NCI-H524 (cell line): ENCODE data around the gene PLCD3.

Source experiments
- DNase-seq, 2 experiments: peaks; one replicate each; lab custom pipeline; 2025; lab: John Stamatoyannopoulos, UW

PLCD3 gene

DNA sequence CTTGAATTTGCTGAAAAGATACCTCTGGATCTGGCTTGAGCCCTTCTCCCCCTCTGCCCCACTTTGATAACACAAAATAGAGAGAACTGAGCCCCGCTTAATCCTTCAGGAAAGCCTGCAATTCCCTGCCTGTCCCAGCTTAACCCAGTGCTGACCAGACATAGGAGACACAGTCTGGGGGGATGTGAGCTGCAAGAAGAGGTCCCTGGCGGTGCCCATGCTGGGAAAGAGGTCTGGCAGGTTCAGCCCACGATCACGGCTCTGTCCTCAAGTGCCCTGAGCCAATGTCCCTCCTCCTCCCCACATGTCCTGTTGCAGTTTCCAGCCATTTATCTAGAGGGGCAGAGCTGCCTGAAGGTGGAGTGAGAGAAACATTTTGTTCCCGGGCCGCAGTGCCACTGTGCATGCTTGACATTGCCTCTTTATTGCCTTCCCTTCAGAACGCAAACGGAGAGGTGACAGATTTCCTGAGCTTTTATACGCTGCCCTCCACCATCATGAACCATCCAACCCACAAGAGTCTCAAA is 29.0 kb downstream of the PLCD3 start:
- DNase-seq: no peak

DNA sequence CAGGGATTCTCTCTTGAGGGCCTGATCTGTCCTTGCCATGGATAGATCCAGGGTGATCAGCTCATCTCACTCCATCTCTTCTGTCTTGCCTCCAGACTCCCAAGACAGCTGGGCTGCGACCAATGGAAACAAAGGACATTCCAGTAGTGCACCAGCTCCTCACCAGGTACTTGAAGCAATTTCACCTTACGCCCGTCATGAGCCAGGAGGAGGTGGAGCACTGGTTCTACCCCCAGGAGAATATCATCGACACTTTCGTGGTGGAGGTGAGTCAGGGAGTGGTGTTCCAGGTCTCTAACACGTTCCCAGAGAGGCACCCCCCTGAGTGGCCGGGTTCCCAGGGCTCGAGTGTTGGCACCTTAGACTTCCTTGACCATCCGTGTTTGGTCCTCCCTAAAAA is 29.5 kb downstream of the PLCD3 start:
- DNase-seq: no peak

DNA sequence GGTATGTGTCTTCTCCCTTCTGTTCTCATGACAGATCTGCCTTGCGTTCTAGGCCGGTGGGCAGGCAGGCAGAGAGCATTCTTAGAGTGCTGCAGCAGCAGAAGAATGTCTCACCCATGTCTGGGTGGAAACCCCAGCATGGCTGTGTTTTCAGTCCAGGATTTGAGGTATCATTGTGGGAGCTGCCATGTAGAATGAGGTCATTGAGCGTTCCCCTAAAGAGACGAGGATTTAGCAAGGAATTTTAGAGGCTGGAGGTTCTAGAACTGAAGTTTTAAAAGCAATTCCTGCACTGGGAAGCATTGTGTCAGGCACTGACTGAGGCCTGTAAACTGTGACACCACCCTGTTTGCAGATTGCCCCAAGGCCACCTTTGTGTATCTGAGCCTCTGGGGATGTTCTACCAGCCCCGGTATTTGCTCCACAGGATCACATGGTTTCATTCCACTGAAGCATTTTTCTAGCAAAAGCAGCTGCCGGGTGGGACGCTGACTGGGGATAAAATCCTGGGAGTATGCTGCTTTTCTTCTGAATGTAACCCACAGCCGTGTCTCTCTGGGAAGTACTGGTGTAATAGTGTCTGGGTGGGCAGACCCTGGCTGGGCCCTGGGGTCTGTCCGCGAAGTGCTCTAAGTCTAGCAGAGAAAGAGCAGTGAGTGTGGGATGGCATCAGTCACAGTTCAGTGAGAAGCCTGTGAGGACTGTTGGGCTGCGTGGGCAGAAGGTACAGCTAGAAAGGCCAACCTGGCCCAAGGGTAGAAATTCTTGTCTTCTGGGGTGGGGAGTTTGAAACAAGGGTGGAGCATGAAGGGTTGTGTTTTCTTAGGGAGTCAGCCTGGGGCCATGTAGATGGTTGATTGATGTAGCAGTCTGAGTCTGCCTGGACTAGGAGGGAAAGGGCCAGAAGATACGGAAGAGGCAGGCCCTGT is 30.2 kb downstream of the PLCD3 start:
- DNase-seq: no peak

DNA sequence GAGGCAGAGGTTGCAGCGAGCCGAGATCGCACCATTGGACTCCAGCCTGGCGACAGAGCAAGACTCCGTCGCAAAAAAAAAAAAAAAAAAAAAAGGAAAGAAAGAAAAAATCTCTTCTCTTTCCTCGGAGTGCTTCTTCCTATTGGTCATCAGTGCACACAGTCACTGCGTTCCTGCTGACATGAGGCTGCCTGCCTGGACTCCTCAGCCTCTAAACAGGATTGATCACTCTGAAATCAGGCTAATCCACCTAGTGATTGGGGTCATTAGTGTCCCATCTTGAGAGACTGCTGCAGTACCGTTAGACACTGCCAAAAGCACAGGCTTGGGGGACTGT is 30.8 kb downstream of the PLCD3 start:
- no peak for DNase-seq

DNA sequence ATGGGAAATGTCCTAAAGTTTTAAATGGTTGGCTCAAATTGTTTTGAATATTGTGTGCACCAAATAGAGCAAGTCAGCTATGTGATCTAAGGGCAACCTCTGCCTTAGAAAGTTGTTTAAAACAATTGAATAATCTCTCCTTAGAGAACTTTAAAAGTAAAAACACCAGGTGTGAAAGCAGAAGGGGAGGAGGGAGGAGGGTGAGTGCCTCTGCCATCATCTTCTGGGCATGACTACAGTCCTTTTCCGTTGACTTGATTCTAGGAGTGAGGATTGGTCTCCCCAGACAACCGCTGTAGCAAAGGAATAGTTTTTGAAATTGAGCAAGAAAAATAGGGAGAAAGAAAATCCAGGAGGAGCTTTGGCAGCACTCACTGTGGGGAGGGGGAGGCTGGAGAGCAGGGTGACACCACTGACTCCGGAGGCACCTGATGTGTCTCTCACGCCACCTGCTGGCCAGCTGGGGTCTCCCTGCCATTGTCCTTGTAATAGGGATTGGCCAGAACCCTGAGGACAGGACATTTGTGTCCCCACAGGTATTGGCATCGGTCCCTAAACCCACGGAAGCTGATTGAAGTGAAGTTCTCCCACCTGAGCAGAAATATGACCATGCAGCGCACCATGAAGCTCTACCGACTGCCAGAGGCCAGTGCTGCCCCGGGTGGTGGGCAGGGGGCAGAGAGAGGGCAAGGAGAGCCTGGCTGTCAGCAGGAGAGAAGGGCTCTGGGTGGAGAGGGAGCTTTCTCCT is 33.3 kb downstream of the PLCD3 start:
- peak; percentile 76 to 89 for DNase-seq

DNA sequence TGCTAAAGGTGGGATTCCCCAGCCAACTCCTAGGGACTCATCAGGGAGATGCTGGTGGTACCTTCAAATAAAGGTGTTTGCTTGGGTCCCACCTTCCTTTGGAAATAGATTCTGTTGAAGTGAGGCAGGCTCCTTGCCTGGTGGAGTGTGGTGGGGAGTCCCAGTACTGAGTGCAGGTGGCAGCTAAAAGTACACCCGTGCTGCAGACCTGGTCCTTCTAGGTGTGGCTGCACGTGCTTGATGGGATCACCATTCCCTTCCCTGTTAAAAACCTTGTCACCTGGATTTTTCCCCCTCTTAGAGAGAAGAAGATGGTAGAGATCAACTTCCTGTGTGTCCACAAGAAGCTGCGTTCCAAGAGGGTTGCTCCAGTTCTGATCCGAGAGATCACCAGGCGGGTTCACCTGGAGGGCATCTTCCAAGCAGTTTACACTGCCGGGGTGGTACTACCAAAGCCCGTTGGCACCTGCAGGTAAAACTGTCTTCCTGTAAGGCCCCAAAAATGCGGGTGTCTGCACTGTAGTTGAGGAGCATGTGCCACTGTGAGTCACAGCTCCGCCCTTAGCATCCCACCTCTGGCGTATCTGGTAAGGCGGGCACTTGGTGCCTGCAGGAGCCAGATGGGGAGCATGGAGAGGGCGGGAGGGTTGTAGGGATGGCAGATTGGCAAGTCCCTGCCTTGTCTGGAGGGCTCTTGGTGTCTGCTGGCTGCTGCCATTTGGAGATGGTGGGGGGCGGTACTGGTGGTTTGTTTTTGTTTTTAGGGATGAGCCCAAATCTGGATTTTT is 34.0 kb downstream of the PLCD3 start:
- peak; percentile 87 to 95 for DNase-seq

DNA sequence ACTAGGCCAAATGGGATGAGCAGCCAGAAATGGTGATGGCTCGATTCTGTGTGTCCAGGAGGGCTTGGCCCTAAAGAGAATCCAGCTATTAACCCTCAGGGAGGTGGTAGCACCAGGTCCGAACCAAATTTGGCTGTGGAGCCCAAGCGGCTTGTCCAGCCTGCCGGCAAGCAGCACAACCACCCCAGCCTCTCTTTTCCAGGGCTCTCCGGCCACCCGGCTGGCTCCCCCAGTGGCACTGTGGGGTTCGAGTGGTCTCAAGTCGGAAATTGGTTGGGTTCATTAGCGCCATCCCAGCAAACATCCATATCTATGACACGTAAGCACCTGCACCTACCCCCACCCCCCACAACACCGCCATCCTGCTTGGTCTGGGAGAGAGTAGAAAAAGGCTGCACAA is 35.4 kb downstream of the PLCD3 start:
- no peak for DNase-seq

DNA sequence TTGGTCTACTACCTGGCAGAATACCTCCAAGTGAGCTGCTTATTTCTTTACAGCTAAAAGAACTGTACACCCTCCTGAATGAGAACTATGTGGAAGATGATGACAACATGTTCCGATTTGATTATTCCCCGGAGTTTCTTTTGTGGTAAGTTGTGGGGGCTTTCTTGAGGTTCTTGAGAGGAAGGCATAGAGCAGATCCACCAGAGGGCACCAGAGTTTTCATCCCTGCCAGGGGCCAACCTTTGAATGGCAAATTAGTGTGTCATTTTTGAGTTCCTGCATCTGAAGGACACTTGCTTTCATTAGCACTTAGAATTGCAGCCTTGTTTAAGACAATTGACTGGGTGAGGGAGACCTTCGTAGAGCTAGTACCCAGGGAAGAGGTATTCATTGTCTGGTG is 36.2 kb downstream of the PLCD3 start:
- peak in 1 of 2 experiments; percentile 50 for DNase-seq

DNA sequence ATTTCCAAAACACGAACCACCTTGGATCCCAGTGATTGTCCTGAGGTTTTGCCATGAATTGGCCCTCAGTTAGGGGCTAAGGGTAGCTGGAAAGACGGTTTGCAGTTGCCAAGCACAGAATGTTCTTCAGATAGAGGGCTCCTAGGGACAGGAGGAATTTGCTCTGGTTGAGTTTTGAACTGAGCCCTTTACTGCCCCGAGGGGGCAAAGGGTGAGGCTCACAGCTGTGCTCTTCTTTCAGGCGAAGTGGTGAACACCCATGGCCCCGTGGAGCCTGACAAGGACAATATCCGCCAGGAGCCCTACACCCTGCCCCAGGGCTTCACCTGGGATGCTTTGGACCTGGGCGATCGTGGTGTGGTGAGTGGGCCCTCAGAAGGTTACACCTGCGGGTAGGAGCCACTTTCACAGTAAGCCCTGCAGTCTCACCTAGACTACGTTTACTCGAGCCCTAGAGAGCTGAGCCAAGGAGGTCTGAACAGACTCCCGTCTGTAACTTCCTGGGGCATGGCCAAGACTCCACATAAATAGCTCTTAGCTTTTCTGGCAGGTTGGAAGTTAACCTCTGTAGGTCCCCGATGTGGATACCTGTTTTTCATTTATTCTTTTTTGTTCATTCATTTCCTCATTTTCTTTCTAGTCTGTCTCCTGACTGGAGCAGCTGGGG is 38.7 kb downstream of the PLCD3 start:
- DNase-seq: no peak

DNA sequence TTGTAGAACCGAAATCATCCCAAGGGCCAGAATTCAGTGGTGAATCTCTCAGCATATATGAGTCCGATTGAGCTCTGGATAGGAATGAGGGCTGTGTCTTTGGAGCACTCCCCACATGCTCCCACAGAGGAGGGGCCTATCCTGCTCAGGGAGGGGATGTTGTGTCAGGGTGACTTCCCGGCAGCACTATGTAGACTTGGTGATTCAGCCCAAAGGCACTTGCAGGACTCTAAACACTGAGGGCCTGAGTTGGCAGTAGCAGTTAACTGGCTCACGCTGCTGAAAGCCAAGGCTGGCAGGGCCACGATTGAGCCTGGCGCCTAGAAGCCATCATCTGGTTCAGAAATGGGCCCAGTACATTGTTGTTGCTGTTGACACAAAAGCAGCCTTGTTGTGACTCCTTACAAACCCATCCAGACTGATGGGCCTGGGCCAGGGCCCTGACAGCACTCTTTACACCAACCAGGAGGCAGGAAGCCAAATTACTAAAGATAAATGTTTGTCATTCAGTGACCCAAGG is 39.3 kb downstream of the PLCD3 start:
- no peak for DNase-seq

DNA sequence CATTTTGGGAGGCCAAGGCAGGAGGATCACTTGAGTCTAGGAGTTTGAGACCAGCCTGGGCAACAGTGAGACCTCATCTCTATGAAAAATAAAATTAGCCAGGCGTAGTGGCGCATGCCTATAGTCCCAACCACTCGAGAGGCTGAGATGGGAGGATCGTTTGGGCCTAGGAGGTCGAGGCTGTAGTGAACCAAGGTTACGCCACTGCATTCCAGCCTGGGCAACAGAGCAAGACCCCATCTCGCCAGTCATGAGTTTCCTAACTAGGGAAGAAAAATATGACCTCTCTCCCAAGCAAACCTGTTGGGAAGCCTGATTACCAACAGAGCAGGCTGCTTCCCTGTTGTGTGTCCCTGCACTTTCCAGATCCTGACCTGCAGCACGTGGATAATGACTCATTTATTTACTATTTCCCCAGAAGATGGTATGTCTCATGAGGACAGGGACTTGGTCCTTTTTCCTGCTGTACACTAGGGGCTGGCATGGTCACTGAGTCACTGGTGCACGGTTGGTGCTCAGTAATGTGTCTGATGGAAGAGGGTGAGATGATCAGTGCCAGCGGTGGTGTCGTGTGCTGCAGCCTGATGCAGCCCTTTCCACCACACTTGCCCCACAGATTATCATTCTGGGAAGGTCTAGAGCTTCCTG is 40.4 kb downstream of the PLCD3 start:
- no peak for DNase-seq

DNA sequence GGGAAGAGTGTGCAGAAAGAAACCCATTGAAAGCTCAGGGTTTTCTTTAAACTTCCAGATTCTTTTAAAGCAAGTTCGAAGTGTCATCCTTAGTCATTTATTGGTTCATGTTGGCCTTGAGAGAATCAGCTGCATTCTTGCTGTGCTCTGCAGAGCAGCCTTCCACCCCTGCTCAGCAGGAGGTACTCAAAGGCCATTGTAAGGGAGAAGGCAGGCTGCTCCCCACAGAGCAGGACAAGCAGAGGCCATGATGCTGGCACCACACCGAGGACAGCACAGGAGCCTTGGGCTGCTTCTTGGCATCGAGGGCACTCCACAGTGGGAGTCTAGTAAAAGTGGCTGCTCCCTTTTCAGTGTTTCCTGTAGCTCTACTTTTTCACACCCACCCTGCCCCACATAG is 41.6 kb downstream of the PLCD3 start:
- DNase-seq: no peak

DNA sequence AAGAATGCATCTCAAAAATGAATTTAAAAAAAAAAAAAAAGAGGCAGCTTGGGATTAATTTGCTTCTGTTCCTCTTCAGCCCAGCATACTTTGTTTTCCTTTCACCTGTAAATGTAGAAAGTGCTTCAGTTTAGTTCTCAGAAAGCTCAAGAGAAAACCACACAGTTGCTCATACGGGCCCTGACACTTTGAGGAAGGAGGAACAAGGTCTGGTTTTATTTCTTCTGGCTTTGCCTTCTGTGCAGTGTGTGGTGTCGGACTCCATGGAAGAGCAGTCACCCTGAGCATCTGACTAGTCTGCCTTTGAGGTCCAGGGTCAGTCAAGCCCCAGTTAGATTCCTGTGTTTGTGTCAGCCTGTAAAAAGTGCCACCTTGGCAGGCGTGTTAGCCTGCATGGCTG is 43.6 kb downstream of the PLCD3 start:
- no peak for DNase-seq

DNA sequence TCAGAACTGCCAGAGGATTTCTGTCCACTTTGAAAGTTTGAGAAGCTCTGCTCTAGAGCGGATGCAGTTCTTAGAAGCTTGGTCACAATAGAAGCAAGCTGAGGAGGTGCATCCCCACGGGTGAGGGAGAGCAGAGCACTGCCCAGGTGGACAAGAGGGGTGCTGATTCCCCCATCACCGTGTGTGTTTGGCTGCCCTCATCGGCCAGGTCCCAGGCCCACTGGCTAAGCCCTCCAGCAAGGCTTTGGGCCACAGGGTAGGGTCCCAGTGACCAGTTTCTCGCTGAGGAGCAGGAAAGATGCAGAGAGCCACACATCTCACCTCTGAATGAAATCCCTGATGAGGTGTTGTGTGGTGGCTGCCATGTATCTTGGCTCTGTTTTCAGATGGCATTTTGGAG is 44.3 kb downstream of the PLCD3 start:
- no peak for DNase-seq

DNA sequence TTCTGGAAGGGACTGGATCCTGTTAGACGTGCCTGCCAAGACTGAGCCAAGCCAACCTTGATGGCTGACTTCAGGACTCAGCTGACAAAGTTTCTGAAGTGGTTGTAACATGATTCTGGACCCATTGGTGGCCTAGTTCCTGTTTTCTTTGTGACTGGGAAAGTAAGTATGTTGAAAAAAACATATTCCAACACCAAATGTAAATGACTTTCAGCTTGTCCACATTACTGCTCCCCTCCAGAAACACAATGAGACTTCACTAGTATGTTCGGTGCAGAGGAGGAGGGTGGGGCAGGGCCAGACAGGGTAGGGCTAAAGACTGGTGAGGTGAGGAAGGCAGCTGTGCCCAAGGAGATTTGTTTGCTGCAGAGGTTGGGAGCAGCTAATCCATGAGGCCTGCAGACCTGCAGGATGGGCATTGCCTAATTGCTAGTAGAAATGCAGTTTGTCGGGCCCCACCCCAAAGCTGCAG is 44.8 kb downstream of the PLCD3 start:
- DNase-seq: no peak

DNA sequence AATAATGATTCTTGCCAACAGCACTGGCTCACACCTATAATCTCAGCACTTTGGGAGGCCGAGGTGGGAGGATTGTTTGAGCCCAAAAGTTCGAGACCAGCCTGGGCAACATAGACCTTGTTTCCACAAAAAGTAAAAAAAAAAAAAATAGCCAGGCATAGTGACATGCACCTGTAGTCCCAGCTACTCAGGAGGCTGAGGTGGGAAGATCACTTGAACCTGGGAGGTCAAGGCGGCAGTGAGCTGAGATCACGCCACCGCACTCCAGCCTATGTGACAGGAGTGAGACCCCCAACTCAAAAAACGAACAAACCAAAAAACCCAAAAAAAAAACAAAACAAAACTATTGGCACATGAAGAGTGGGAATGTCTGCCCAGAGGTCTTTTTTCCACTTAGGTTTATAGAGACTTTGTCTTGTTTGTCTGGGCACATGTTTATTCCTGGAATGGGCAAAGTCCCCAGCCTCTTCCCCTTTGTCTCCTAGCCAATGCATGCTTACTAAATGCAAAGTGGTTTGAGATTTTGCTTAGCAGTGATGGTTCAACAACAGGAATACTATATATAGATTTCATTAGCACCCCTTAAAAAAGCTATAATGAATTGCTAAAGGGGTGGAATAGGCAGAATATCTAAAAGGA is 45.3 kb downstream of the PLCD3 start:
- DNase-seq: no peak

DNA sequence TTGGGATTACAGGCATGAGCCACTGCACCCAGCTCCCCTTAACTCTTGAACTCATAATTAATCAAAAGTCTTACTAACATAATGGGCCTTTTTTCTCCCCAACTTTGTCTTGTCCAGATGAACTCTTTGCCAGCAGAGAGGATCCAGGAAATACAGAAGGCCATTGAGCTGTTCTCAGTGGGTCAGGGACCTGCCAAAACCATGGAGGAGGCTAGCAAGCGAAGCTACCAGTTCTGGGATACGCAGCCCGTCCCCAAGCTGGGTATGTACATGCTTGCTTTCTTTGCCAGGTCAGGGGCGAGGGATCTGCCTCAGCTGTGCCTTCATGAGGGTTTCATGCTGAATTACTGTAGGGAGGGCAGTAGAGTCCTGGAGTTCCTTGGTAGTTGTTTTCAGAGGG is 45.9 kb downstream of the PLCD3 start:
- no peak for DNase-seq

DNA sequence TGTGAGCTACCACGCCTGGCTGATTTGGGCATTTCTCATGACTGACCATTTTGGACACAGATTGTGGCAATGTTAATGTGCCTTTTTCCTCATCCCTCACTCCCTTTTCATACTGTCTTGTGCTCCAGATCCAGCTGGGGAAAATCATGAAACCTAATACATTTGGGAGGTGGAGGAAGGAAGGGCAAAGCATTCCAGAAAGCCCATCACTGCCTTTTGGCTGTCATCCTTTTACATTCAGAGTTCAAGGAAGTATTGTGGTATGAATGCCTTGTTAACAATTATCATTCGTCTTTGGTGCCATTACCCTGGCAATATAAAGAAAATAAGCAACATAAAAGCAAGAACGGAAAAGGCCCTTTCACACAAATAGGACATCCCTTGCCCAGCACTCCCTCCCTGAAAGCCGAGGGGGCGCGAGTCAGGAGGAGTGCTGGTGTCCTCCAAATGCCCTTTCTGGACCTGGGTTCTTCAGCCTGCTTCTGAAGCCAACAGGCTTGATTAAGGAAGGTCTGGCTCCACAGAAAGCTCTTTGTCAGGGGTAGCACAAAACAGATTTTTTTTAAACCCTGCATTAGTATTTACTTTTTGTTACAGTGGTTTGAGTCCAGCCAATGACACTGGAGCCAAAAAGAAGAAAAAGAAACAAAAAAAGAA is 51.1 kb downstream of the PLCD3 start:
- no peak for DNase-seq

DNA sequence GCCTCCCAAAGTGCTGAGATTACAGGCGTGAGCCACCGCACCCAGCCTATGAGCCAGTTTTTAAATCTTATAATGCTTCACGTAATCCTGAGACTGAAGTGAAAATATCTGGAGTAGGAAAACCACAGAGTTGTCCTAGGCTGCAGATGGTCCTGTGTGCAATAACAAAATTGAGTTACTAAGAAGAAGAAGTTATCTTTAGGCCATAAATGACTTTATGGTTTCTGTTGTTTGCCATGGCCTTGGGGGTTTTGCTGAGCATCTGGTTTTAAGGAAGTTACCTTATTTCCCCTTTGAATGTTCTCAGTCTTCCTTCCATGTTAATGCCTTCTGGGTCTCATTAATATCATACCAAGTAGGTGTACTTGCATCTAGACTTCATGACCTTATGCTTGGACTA is 54.7 kb downstream of the PLCD3 start:
- no peak for DNase-seq
